ENCODE results near the gene LMO3. TPM values are rescaled to one million over a fixed set of nuclear protein-coding genes. Genes with fewer than 3 reads are reported as not detected.

Gene LMO3
- not detected for total RNA-seq
- polyA plus RNA-seq = 1 to 10 TPM in 1 of 2 donors, under 1 TPM in 1; 0.13 to 1.2 TPM

GRCh38 chr12:16606117-16606200, at the start of gene LMO3:
Gene LMO3, minus strand, starts transcription at chr12:16606162. Its CDS starts 5,302 bp downstream, at chr12:16600860.
- H3K4me1 ChIP-seq (ENCODE audit: control insufficient read depth in 4 of 4, insufficient read depth in 4 of 4, low read length in 3 of 4) = peaks cover 14 to 23% (median 21%) of the 10 kb centered on the region in 4 donors
- H3K36me3 ChIP-seq (ENCODE audit: control insufficient read depth in 4 of 4, insufficient read depth in 3 of 4, low read depth in 1 of 4, low read length in 3 of 4) = no peaks in the 10 kb centered on the region
- H3K4me3 ChIP-seq (ENCODE audit: low read depth in 1 of 3, low read length in 3 of 3) = peak within 1 kb of the TSS in 2 of 3 donors; percentile 43 to 52
- no peak for DNase-seq (ENCODE audit: low spot score)
- TF ChIP-seq GABPA (IDR thresholded peaks at IDR 0.05 in 1 of 2, conservative IDR thresholded peaks at IDR 0.05 in 1 of 2) (no peak), FOXA1 (IDR thresholded peaks at IDR 0.05) (no peak), HNF4G (IDR thresholded peaks at IDR 0.05) (no peak), YY1 (IDR thresholded peaks at IDR 0.05) (no peak), FOXA2 (IDR thresholded peaks at IDR 0.05) (no peak), RXRA (IDR thresholded peaks at IDR 0.05) (no peak), ATF3 (IDR thresholded peaks at IDR 0.05) (no peak), ZBTB33 (IDR thresholded peaks at IDR 0.05) (no peak), RAD21 (IDR thresholded peaks at IDR 0.05) (no peak), TAF1 (conservative IDR thresholded peaks at IDR 0.05) (no peak), HNF4A (conservative IDR thresholded peaks at IDR 0.05) (no peak), EGR1 (IDR thresholded peaks at IDR 0.05; ENCODE audit: low read depth in 2 of 2) (no peak), REST (IDR thresholded peaks at IDR 0.05) (no peak), JUND (IDR thresholded peaks at IDR 0.05) (no peak), NR2F2 (IDR thresholded peaks at IDR 0.05) (no peak), SP1 (IDR thresholded peaks at IDR 0.05) (no peak)
- no peak within 1 kb of the TSS for H3K9ac ChIP-seq (ENCODE audit: low read depth in 1 of 2, low read length in 2 of 2)
- 1% methylated on average over 2 of the region's 2 CpGs for WGBS
- H3K27ac ChIP-seq (ENCODE audit: low read depth in 1 of 2, low read length in 2 of 2) = no peak within 1 kb of the TSS
- H3K9me3 ChIP-seq (ENCODE audit: control insufficient read depth in 4 of 4, low read length in 3 of 4) = no peaks in the 10 kb centered on the region
- H3K27me3 ChIP-seq (ENCODE audit: control insufficient read depth in 4 of 4, insufficient read depth in 4 of 4, low read length in 3 of 4) = peaks cover 0 to 9% (median 4%) of the 10 kb centered on the region in 4 donors

GRCh38 chr12:16636435-16637055, 30.6 kb upstream of the LMO3 start:
- H3K4me1 ChIP-seq (ENCODE audit: control insufficient read depth in 4 of 4, insufficient read depth in 4 of 4, low read length in 3 of 4) = no peaks in the 10 kb centered on the region
- no peak overlapping the region for H3K27ac ChIP-seq (ENCODE audit: low read depth in 1 of 2, low read length in 2 of 2)
- no peak overlapping the region for H3K4me3 ChIP-seq (ENCODE audit: low read depth in 1 of 3, low read length in 3 of 3)
- DNase-seq (ENCODE audit: low spot score) = no peak
- H3K9ac ChIP-seq (ENCODE audit: low read depth in 1 of 2, low read length in 2 of 2) = no peak overlapping the region
- WGBS = 83% methylated on average over 2 of the region's 2 CpGs
- H3K9me3 ChIP-seq (ENCODE audit: control insufficient read depth in 4 of 4, low read length in 3 of 4) = no peaks in the 10 kb centered on the region
- H3K27me3 ChIP-seq (ENCODE audit: control insufficient read depth in 4 of 4, insufficient read depth in 4 of 4, low read length in 3 of 4) = no peaks in the 10 kb centered on the region
- H3K36me3 ChIP-seq (ENCODE audit: control insufficient read depth in 4 of 4, insufficient read depth in 3 of 4, low read depth in 1 of 4, low read length in 3 of 4) = no peaks in the 10 kb centered on the region
- TF ChIP-seq GABPA (IDR thresholded peaks at IDR 0.05 in 1 of 2, conservative IDR thresholded peaks at IDR 0.05 in 1 of 2) = no peak
- no peak for TF ChIP-seq HNF4G (IDR thresholded peaks at IDR 0.05)
- no peak for TF ChIP-seq CTCF (IDR thresholded peaks at IDR 0.05; ENCODE audit: low read depth, low read length, missing input control)
- TF ChIP-seq RAD21 (IDR thresholded peaks at IDR 0.05) = no peak
- no peak for TF ChIP-seq MAX (IDR thresholded peaks at IDR 0.05)
- no peak for TF ChIP-seq TAF1 (conservative IDR thresholded peaks at IDR 0.05)
- TF ChIP-seq FOXA1 (IDR thresholded peaks at IDR 0.05) = no peak
- no peak for TF ChIP-seq REST (IDR thresholded peaks at IDR 0.05)
- no peak for TF ChIP-seq SP1 (IDR thresholded peaks at IDR 0.05)
- TF ChIP-seq FOXA2 (IDR thresholded peaks at IDR 0.05) = no peak
- no peak for TF ChIP-seq JUND (IDR thresholded peaks at IDR 0.05)
- TF ChIP-seq ATF3 (IDR thresholded peaks at IDR 0.05) = no peak
- no peak for TF ChIP-seq YY1 (IDR thresholded peaks at IDR 0.05)
- no peak for TF ChIP-seq RXRA (IDR thresholded peaks at IDR 0.05)

All from liver (tissue), 9 donors.